IgD-negative memory B cell (primary cell): ENCODE results near the gene GPR84. TPM values are rescaled to one million over a fixed set of nuclear protein-coding genes. Genes with fewer than 3 reads are reported as not detected.
A peak's percentile ranks its signal among the peaks of the same experiment; 100 is the strongest.
"Not testable (repeated sequence)": the region's sequence is repeated elsewhere in the genome, so short reads cannot be mapped to it uniquely, and the experiment has no call there.

Experiments used
- H3K27ac Mint-ChIP-seq, 3 donors: one replicate each; pipeline ENCODE4 v1.8.0; 2020 to 2022; ENCODE audit warnings: mild to moderate bottlenecking in 3 of 3, mixed read lengths in 3 of 3, moderate library complexity in 1 of 3
- H3K27me3 Mint-ChIP-seq: one replicate; pipeline ENCODE4 v1.8.0; 2021; ENCODE audit warnings: mixed read lengths
- H3K36me3 Mint-ChIP-seq: one replicate; pipeline ENCODE4 v1.8.0; 2020; ENCODE audit warnings: mild to moderate bottlenecking, mixed read lengths
- H3K4me1 Mint-ChIP-seq, 3 donors: one replicate each; pipeline ENCODE4 v1.8.0; 2020 to 2022; ENCODE audit warnings: mixed read lengths in 3 of 3, mild to moderate bottlenecking in 1 of 3
- H3K4me3 Mint-ChIP-seq, 4 donors: one replicate each; pipeline ENCODE4 v1.8.0; 2020 to 2022; ENCODE audit warnings: mild to moderate bottlenecking in 4 of 4, mixed read lengths in 4 of 4, moderate library complexity in 3 of 4
- H3K9me3 Mint-ChIP-seq, 3 donors: one replicate each; pipeline ENCODE4 v1.8.0; 2020 to 2021; ENCODE audit warnings: mixed read lengths in 3 of 3, mild to moderate bottlenecking in 1 of 3
- polyA plus RNA-seq: library from polyadenylated mRNA; unstranded; fragments of 300-500 nt; fragmentation: Illumina TruSeq; gene quantifications from one replicate; pipeline ENCODE4 v1.2.3, GENCODE V29; 2021

The GPR84 gene
- polyA plus RNA-seq, 1 donor from 2014 or later = not detected

DNA sequence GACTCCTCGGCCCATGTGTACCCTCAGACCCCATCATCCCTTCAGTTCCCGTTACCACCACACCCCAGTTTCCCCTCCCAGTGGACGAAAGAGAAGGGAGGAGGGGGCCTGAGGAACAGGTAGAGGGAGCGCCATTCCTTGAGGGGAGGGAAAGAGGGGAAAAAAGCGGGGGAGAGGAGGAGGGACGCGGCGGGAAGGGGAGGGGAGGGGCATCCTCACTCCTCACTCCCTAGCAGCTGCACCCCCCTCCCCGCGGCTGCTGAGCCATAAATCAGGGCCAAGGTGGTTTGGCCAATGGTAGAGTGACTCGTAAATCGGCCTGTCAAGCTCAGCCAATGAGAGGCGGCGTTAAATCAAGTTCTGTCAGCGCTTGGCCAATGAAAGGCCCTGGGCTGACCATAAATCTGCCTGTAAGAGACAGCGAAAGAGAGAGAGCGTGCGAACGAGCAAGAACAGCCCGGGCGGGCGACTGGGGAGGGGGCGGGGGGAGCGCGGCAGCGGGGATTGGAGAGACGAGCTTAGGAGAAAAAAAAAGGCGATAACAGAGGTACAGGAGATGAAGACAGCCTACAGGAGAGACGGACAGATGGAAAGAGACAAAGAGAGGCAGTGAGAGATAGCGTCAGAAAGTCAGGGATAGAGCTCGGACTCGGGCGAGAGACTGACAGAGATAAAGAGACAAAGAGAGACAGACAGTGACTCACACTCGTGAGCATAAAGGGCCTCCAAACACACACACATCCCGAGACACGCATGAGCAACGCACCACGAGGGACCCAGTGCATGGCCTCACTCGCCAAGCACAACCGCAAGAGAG lies 5.1 kb downstream of the GPR84 start:
- Mint-ChIP-seq H3K4me3 (no peak overlapping the region), H3K36me3 (no peaks in the 10 kb centered on the region), H3K4me1 (peaks cover under 1 to 3% (median 1%) of the 10 kb centered on the region in 3 donors)

DNA sequence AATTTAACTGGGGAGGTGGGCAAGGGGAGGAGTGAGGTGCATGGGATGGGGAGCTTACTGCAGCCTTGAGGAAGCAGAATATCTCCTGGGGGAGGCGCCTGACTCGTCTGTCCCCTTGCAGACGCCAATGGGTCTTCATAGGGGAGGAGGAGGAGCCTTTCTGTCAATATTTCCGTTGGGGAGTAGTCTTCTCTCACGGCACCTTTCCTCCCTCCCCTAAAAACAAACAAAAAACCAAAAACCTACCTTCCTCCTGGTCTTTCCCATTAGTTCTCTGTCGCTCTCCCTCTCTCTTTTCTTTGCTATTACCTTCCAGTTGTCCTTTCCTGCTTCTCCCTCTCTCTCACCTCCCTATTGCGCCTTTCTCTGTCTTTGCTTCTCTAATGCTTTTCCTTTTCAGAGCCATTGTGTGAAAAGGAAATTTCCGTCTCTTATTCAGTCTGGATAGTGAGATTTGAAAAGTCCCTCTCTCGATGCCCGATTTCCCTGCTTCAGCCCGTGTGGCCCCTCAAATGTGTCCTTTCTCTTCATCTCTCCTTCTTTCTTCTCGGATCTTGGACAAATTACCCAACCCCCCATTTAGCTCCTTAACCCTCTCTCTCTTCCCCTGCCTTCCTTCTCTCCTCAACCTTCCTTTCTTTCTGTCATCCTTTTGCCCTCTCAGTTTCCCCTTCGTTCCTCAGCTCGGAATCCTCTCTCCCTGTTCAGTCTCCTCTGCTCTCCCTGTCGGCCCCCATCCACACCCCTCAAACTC lies 5.9 kb downstream of the GPR84 start:
- H3K27me3 Mint-ChIP-seq = no peaks in the 10 kb centered on the region
- H3K4me1 Mint-ChIP-seq = peaks cover 0 to 3% (median 1%) of the 10 kb centered on the region in 3 donors
- H3K9me3 Mint-ChIP-seq = no peaks in the 10 kb centered on the region
- H3K27ac Mint-ChIP-seq = no peak overlapping the region
- H3K36me3 Mint-ChIP-seq = no peaks in the 10 kb centered on the region
- H3K4me3 Mint-ChIP-seq = no peak overlapping the region

More for the DNA sequence above, 5.1 kb downstream of the GPR84 start:
- Mint-ChIP-seq H3K27me3 (no peaks in the 10 kb centered on the region), H3K27ac (no peak overlapping the region), H3K9me3 (no peaks in the 10 kb centered on the region)

DNA sequence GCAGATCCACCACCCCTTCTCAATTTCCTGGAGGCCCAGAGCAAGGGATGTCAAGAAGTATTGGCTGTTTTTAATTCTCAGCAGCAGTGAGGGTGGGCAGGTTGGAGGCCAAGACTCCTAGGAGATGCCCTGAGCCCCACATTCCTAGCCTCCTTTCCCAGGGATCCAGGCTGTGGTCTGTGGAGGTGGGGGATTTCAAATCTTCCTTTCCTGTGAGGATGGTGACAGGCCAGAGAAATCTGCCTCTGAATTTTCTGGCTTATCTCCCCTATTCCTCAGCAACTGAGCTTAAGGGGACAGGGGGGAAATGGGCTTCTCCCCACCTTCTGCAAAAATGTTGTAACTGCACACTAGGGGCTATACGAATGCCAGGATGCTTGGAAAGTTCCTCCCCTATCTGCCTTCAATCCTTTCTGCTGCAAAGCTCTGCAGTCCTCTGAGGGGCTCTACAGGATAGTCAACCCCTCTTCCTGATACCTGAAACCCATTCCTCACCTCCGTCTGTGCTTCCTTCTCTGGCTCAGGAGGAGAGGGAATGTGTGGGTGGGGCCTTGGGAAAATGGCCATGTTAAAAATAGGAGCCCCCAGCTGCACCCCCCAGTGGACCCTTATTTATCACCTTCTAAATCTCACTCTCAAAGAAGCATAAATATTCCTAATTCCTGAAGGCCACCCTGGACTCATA lies 6.6 kb downstream of the GPR84 start:
- no peaks in the 10 kb centered on the region for H3K27me3 Mint-ChIP-seq
- H3K27ac Mint-ChIP-seq = no peak overlapping the region
- peaks cover 0 to 3% (median 1%) of the 10 kb centered on the region in 3 donors for H3K4me1 Mint-ChIP-seq

DNA sequence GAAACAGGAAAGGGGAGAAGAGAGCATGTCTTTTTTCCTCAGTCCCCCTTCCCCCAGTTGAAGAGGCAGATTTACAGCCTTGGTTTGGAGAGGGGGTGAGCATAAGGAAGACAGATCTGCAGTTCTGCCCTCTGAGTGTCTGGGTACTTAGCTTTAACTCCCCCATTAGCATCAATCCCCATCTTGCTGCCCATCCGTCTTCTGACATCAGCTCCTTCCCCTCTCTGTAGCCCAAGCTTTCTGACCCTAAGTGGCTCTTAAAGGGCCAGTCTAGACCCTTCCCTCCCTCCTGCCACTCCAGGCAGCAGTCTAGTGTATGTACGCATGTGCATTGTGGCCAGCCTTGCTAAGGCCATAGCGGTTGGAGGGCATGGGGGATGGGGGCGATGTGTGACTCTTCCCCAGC lies 7.3 kb downstream of the GPR84 start:
- H3K4me3 Mint-ChIP-seq = peak overlapping the region in 1 of 4 donors; percentile 13
- no peaks in the 10 kb centered on the region for H3K9me3 Mint-ChIP-seq
- H3K27ac Mint-ChIP-seq = no peak overlapping the region
- no peaks in the 10 kb centered on the region for H3K27me3 Mint-ChIP-seq
- H3K36me3 Mint-ChIP-seq = no peaks in the 10 kb centered on the region
- peaks cover 0 to 3% (median 1%) of the 10 kb centered on the region in 3 donors for H3K4me1 Mint-ChIP-seq

More for the DNA sequence above, 6.6 kb downstream of the GPR84 start:
- Mint-ChIP-seq H3K9me3 (no peaks in the 10 kb centered on the region), H3K4me3 (no peak overlapping the region), H3K36me3 (no peaks in the 10 kb centered on the region)

DNA sequence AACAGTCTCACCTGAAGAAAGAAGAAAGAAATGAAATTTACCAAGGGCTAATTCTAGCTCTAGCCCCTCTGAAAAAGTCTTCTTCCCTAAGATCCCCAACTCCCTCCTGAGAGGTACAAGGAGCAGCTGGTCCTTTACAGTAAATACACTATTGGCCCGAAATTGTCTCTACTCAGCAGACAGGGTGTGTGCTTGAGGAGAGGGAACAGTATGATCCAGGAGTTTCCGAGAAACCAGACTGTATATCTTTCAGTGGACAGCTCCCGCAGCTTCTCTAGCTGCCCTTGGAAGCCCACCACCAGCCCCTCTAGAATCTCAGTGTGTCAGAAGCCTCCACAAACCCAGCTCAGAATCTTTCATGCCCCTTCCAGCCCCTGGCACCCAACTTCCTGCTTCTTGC lies 8.1 kb downstream of the GPR84 start:
- no peaks in the 10 kb centered on the region for H3K9me3 Mint-ChIP-seq
- no peak overlapping the region for H3K27ac Mint-ChIP-seq
- H3K27me3 Mint-ChIP-seq = no peaks in the 10 kb centered on the region
- H3K4me3 Mint-ChIP-seq = peak overlapping the region in 1 of 4 donors; percentile 13
- H3K36me3 Mint-ChIP-seq = no peaks in the 10 kb centered on the region
- H3K4me1 Mint-ChIP-seq = peaks cover 0 to 3% (median 1%) of the 10 kb centered on the region in 3 donors

DNA sequence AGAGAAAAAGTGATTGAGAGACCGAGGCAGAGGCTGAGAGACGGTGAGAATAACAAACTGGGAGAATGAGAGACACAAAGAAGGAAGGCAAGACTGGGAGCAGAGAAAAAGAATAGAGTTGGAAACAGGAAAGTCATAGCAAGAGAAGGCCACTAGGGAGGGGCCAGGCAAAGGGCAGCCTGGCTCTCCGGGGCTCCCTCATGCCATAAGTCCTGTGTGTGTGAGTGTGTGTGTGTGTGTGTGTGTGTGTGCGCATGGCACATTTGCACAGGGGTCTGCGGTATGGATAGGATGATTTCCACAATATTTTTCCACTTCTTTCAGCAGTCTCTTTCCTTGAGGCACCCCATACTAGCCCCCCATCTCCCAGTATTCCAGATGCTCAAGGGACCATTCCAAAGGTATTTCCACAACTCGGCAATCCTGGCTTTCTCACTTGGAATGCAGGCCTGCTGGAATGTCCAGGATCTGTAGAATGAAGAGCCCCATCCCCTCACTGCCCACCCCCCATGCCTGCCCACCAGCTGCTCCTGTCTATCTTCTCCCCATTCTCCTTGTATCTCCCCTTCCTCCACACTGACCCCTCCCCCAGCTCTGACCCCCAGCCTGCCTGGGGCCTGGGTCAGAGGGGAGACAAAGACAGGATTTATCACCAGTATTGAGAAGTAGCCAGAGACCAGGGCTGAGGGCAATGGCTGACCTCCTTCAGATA lies 9.0 kb downstream of the GPR84 start:
- H3K9me3 Mint-ChIP-seq = no peaks in the 10 kb centered on the region
- H3K4me3 Mint-ChIP-seq = peak overlapping the region in 1 of 4 donors; percentile 31
- H3K27me3 Mint-ChIP-seq = no peaks in the 10 kb centered on the region
- H3K4me1 Mint-ChIP-seq = peaks cover 0 to 6% (median 5%) of the 10 kb centered on the region in 3 donors
- peak overlapping the region in 2 of 3 donors; percentile 11 to 17 for H3K27ac Mint-ChIP-seq
- H3K36me3 Mint-ChIP-seq = peaks cover 4% of the 10 kb centered on the region

DNA sequence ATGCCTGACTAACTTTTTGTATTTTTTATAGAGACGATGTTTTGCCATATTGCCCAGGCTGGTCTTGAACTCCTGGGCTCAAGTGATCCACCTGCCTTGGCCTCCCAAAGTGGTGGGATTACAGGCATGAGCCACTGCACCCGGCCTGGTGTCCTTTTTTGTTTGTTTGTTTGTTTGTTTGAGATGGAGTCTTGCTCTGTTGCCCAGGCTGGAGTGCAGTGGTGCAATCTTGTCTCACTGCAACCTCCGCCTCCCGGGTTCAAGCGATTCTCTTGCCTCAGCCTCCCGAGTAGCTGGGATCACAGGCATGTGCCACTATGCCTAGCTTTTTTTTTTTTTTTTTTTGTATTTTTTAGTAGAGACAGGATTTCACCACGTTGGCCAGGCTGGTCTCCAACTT lies 10.0 kb downstream of the GPR84 start:
- H3K4me3 Mint-ChIP-seq, H3K9me3 Mint-ChIP-seq, H3K4me1 Mint-ChIP-seq, H3K27me3 Mint-ChIP-seq, H3K27ac Mint-ChIP-seq, H3K36me3 Mint-ChIP-seq: not testable (repeated sequence)

DNA sequence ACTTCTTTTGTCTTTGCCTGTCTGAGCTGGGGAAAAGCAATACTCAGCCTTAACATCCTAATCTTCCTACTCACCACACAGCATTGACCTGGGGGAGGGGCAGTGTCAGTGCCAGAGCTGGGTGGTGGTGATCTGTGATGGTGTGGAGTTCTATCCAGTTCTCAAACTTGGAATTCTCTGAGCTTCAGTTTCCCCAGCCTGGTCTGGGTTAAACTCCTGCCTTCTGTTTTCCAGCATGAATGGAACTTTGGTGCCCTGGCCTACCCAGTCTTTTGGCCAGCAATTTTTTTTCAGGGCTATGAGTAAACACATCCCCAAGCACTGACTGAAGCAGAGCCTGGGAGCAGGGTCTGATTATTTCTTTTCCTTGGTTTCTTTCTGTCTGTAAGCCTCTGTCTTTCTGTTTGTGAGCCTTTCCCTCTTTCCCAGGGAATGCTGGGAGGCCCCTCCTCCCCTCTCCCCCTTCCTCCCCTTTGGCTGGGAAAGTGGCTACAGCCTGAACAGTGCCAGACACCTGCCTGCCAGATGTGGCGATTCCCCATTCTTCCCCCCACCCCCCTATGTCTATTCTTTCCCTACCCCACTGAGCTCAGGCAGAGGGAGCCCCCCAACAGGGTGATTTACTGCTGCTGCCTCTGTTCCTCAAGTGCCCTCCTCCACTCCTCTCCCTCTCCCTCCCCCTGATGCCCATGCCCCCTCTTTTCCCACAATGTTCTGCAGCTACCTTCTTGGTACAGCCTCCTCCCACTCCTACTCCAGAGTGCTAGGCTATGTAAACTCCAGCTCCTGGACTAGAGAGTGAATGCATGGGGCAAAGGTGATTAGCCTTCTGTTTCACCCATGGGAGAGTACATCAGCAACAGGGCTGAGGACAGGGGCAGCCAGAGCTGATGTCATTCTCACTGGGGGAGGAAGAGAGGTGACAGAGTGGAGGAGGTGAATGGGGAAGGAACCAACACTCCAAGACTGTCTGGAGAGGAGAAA lies 11.1 kb downstream of the GPR84 start:
- Mint-ChIP-seq H3K27ac (peak overlapping the region in 1 of 3 donors; percentile 10), H3K4me3 (no peak overlapping the region), H3K9me3 (no peaks in the 10 kb centered on the region)

DNA sequence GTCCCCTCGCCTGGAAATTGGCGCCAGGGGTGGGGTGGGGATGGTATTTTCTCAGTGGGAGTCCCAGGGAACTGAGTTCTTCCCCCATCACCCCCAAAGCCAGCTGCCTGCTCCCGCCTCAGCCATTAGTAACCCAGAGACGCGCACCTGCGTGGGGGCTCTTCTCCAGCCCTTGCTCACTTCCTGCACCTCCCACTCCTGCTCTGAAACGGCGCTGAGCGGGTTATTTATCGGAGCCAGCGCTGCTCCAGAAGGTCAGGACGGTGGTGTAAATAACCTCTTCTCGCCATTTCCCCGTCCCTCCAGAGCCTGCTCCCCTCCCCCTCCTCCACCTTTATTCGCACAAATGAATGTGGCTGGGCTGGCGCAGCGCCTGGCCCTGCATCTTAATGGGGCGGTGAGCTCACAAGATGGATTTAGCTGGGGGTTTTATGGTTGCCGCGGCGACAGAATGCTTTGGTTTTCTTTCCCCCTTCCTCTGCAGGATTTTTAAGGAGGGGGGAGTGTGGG lies 12.2 kb downstream of the GPR84 start:
- Mint-ChIP-seq H3K9me3 (no peaks in the 10 kb centered on the region), H3K4me1 (peaks cover 0 to 8% (median 6%) of the 10 kb centered on the region in 3 donors), H3K4me3 (no peak overlapping the region), H3K27me3 (no peaks in the 10 kb centered on the region), H3K27ac (peak overlapping the region in 1 of 3 donors; percentile 46), H3K36me3 (peaks cover 10% of the 10 kb centered on the region)

More for the DNA sequence above, 11.1 kb downstream of the GPR84 start:
- H3K4me1 Mint-ChIP-seq = peaks cover 0 to 9% (median 6%) of the 10 kb centered on the region in 3 donors
- peaks cover 8% of the 10 kb centered on the region for H3K36me3 Mint-ChIP-seq
- H3K27me3 Mint-ChIP-seq = no peaks in the 10 kb centered on the region

DNA sequence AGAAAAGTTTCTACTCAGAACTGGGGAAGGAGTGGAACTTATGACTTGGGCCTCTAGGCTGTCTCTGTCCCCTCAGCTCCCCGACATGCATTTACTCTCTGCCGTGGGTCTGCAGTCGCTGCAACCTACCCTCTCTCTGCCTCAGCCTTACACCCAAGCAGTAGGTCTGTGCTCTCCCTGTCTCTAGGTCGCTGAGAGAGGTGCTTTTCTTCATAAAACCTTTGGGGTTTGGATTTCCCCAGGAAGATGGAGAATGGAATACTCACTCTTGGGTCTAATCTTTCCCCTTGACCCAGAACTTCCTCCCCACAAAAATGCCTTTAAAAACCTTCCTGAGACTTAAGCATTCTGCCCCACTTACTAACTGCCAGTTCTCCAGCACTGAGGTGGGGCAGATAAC lies 12.9 kb downstream of the GPR84 start:
- Mint-ChIP-seq H3K4me3 (no peak overlapping the region), H3K27ac (no peak overlapping the region), H3K36me3 (peaks cover 10% of the 10 kb centered on the region)

DNA sequence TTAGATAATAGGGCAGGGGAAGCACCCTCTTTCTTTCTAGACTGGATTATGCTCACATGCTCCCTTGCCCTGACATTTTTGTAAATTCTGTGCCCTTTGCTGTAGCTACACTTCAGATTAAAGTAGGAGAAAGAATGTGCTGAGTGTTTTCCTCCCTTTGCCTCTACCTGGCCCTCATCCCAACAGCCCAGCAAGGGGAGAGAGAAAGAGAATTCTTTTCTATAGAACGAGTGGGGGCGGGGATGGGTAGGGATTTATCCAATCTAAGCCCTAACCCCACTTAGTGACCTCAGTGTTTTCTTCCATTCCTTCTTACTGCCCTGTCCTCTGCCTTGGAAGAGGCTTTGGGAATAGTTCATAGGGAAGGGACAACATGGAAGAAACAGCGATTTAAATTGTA lies 13.5 kb downstream of the GPR84 start:
- Mint-ChIP-seq H3K9me3 (no peaks in the 10 kb centered on the region), H3K27ac (no peak overlapping the region), H3K4me1 (peaks cover 0 to 8% (median 6%) of the 10 kb centered on the region in 3 donors), H3K36me3 (peaks cover 10% of the 10 kb centered on the region), H3K27me3 (no peaks in the 10 kb centered on the region), H3K4me3 (peak overlapping the region in 1 of 4 donors; percentile 53)

More for the DNA sequence above, 12.9 kb downstream of the GPR84 start:
- Mint-ChIP-seq H3K27me3 (no peaks in the 10 kb centered on the region), H3K9me3 (no peaks in the 10 kb centered on the region), H3K4me1 (peaks cover 0 to 8% (median 6%) of the 10 kb centered on the region in 3 donors)

DNA sequence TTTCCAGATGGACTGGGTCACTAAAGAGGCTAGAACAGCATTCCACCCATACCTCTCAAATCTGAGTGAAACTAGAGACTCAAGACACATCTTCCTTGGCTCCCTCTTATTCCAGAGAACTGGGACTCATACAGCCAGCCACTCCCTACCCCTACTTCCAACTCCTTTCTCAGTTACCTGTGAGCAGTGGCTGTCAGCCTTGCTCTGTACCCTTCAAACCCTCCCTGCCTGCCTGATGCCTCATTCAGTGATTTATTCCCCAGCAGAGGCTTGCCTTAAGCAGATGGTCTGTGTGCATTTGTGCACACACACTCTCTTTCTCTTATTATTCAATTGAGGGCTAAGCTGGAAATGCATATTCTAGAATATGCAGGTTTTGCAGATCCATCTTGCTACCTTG lies 14.6 kb downstream of the GPR84 start:
- H3K27me3 Mint-ChIP-seq = no peaks in the 10 kb centered on the region
- no peak overlapping the region for H3K4me3 Mint-ChIP-seq
- H3K4me1 Mint-ChIP-seq = peaks cover 0 to 14% (median 9%) of the 10 kb centered on the region in 3 donors
- no peaks in the 10 kb centered on the region for H3K9me3 Mint-ChIP-seq
- peaks cover 10% of the 10 kb centered on the region for H3K36me3 Mint-ChIP-seq
- no peak overlapping the region for H3K27ac Mint-ChIP-seq

DNA sequence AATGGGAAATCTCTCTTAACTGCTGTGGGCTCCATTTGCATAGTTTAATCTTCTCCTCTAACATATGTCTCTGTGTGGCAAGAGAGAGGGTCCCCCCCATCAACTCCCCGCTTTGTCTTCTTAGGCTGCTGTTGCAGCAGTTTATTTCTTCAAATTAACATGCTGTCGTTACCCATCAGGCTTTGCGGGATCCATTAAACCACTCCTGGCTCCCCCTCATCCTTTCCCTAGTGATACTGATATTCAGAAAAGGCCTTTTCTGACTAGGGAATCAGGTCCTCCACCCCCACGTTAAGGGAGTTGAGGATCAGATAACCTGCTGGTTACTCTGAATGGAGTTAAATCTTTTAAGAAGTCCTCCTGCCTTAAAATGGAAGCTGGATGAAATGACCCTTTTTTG lies 15.2 kb downstream of the GPR84 start:
- Mint-ChIP-seq H3K27ac (no peak overlapping the region), H3K36me3 (peaks cover 10% of the 10 kb centered on the region), H3K9me3 (no peaks in the 10 kb centered on the region), H3K4me3 (no peak overlapping the region), H3K27me3 (no peaks in the 10 kb centered on the region), H3K4me1 (peaks cover 0 to 14% (median 9%) of the 10 kb centered on the region in 3 donors)
